SK-N-MC (cell line): ENCODE results near the gene ABCA6.

Source experiments
- EZH2 ChIP-seq: fragments of 200-600 bp; sonication (generic); IDR thresholded peaks from one replicate; pipeline ENCODE4 v1.6.1; 2017; ENCODE audit warnings: antibody characterized with exemption
- POLR2AphosphoS5 ChIP-seq: IDR thresholded peaks from 2 replicates; pipeline ENCODE4 v1.6.1; 2012; ENCODE audit warnings: mild to moderate bottlenecking, low read depth, low read length, borderline replicate concordance

DNA sequence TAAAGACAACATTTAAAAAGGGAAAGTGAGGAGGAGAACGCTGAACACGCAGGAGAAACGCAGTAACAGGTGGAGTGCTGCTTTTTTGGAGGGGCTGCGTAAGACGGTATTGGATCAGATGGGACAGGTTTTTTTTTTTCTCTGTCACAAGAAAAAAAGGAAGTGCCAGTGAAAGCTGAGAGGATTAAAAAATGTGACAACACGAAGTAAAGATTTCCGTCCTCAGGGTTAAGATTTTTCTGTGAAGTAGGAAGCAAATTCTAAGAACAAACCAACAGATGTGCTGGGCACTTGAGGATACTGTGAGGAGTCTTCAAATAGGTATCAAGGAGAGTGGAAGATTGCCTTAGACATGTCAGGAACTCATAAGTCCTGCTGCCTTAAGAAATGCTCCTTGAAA, 75.2 kb downstream of the ABCA6 start:
- no peak for TF ChIP-seq POLR2AphosphoS5
- TF ChIP-seq EZH2: no peak
